A549 (cell line): Measurements from ENCODE around the gene SLF2. TPM values are rescaled to one million over a fixed set of nuclear protein-coding genes. Genes with fewer than 3 reads are reported as not detected.

Experiments
- ATAC-seq, 2 experiments: fragments of 200-7000 bp in 1 of 2; fragments of >200 bp in 1 of 2; cut with Nextera tagmentation in 1 of 2; cut with Tn5 transposase in 1 of 2; 3 replicates each; pipeline versions ENCODE4 v1.8.0 to v1.9.1; 2018 to 2020; ENCODE audit warnings: mild to moderate bottlenecking in 1 of 2, moderate library complexity in 1 of 2
- CTCF ChIA-PET: fragments of 300-600 bp; sonication (Branson Sonifier 250); formaldehyde crosslinking; extraction: SDS; loops from one replicate; lab custom pipeline; 2021; ENCODE audit warnings: antibody characterized with exemption, inconsistent platforms; lab: Yijun Ruan, JAX
- POLR2A ChIA-PET: fragments of 350-600 bp; formaldehyde crosslinking; extraction: SDS; loops from one replicate; lab custom pipeline; 2021; ENCODE audit warnings: antibody characterized with exemption, inconsistent platforms; lab: Yijun Ruan, JAX
- DNase-seq, 2 experiments: peaks; one replicate each; pipeline versions ENCODE4 v3.0.0 to v3.0.0-alpha.2; 2011 to 2016; ENCODE audit warnings: low read depth in 1 of 2, low spot score in 1 of 2
- FAIRE-seq: peaks from 2 replicates; lab custom pipeline; 2011; peaks lifted over from hg19 to GRCh38; lab: Jason Lieb, UNC
- H3K27ac ChIP-seq, 2 experiments: fragments of >200 bp; sonication (Bioruptor Twin); formaldehyde crosslinking; 3 replicates each; pipeline ENCODE4 v1.5.1; 2016 to 2017
- H3K4me1 ChIP-seq: fragments of >200 bp; sonication (Bioruptor Twin); formaldehyde crosslinking; 3 replicates; pipeline ENCODE4 v1.6.1; 2016
- H3K4me2 ChIP-seq: fragments of >200 bp; sonication (Bioruptor Twin); formaldehyde crosslinking; 3 replicates; pipeline ENCODE4 v1.6.1; 2016
- H3K4me3 ChIP-seq: fragments of >200 bp; sonication (Bioruptor Twin); formaldehyde crosslinking; 3 replicates; pipeline ENCODE4 v1.5.1; 2016
- H3K9me3 ChIP-seq: fragments of >200 bp; sonication (Bioruptor Twin); formaldehyde crosslinking; 3 replicates; pipeline ENCODE4 v1.6.1; 2016
- ATOH8 ChIP-seq: fragments of 250-450 bp; sonication (Bioruptor Pico); IDR thresholded peaks from 2 replicates; pipeline ENCODE4 v1.5.0; 2020; ENCODE audit warnings: low read depth, mild to moderate bottlenecking, moderate library complexity
- BCL3 ChIP-seq: fragments of >200 bp; sonication (Bioruptor Twin); formaldehyde crosslinking; IDR thresholded peaks from 3 replicates; pipeline ENCODE4 v1.6.1; 2016
- CEBPB ChIP-seq, 2 experiments: fragments of >200 bp in 1 of 2; sonication (Bioruptor Twin) in 1 of 2; formaldehyde crosslinking in 1 of 2; IDR thresholded peaks; 2 replicates each; pipeline ENCODE4 v1.6.1; 2012 to 2016
- CHD2 ChIP-seq: fragments of 150-350 bp; IDR thresholded peaks from 2 replicates; pipeline ENCODE4 v1.6.1; 2014; ENCODE audit warnings: low read length; ENCODE audit not compliant: partially characterized antibody
- CTCF ChIP-seq: fragments of >200 bp; sonication (Bioruptor Twin); formaldehyde crosslinking; IDR thresholded peaks from 3 replicates; pipeline ENCODE4 v1.5.1; 2016
- E2F6 ChIP-seq: IDR thresholded peaks from 2 replicates; pipeline ENCODE4 v1.6.1; 2012; ENCODE audit warnings: low read depth, borderline replicate concordance
- EHMT2 ChIP-seq: fragments of 200-600 bp; sonication (generic); IDR thresholded peaks from 2 replicates; pipeline ENCODE4 v1.6.1; 2016; ENCODE audit warnings: antibody characterized with exemption, low read depth, mild to moderate bottlenecking, moderate library complexity
- GATA3 ChIP-seq: IDR thresholded peaks from 2 replicates; pipeline ENCODE4 v1.6.1; 2012; ENCODE audit warnings: borderline replicate concordance
- HES2 ChIP-seq: fragments of >200 bp; sonication (Bioruptor Twin); formaldehyde crosslinking; IDR thresholded peaks from 2 replicates; pipeline ENCODE4 v1.6.1; 2016
- JUN ChIP-seq, 2 experiments: fragments of >200 bp; sonication (Bioruptor Twin); formaldehyde crosslinking; IDR thresholded peaks; 2 replicates in 1 of 2; 3 replicates in 1 of 2; pipeline ENCODE4 v1.6.1; 2016 to 2017
- JUNB ChIP-seq: fragments of >200 bp; sonication (Bioruptor Twin); formaldehyde crosslinking; IDR thresholded peaks from 2 replicates; pipeline ENCODE4 v1.6.1; 2016
- MAX ChIP-seq: IDR thresholded peaks from 2 replicates; pipeline ENCODE4 v1.6.1; 2012
- MYC ChIP-seq: IDR thresholded peaks from 2 replicates; pipeline ENCODE4 v1.6.1; 2012; ENCODE audit warnings: mild to moderate bottlenecking, inconsistent platforms, low read length, improper control_type of control experiment, borderline replicate concordance
- NPAS2 ChIP-seq: fragments of 250-450 bp; sonication (Bioruptor Pico); IDR thresholded peaks from 2 replicates; pipeline ENCODE4 v1.8.0; 2022; ENCODE audit warnings: mild to moderate bottlenecking, moderate library complexity, borderline replicate concordance
- PBX3 ChIP-seq: IDR thresholded peaks from 2 replicates; pipeline ENCODE4 v1.6.1; 2012
- PHF8 ChIP-seq: fragments of 200-600 bp; sonication (generic); IDR thresholded peaks from 2 replicates; pipeline ENCODE4 v1.6.1; 2016; ENCODE audit warnings: low read depth, mild to moderate bottlenecking, antibody characterized with exemption, moderate library complexity, borderline replicate concordance
- POLR2A ChIP-seq: IDR thresholded peaks from 2 replicates; pipeline ENCODE4 v1.6.1; 2012; ENCODE audit warnings: mild to moderate bottlenecking, low read length
- POLR2AphosphoS2 ChIP-seq: conservative IDR thresholded peaks from 2 replicates; pipeline ENCODE4 v1.6.1; 2012; ENCODE audit warnings: low read length, improper control_type of control experiment, inconsistent platforms
- REST ChIP-seq: fragments of 200-600 bp; sonication (generic); IDR thresholded peaks from 2 replicates; pipeline ENCODE4 v1.6.1; 2016; ENCODE audit warnings: antibody characterized with exemption, mild to moderate bottlenecking, moderate library complexity
- TP53 ChIP-seq: fragments of 250-450 bp; sonication (Bioruptor Pico); IDR thresholded peaks from 2 replicates; pipeline ENCODE4 v1.5.0; 2021; ENCODE audit warnings: mild to moderate bottlenecking, moderate library complexity
- USF2 ChIP-seq: fragments of 450-650 bp; IDR thresholded peaks from 2 replicates; pipeline ENCODE4 v1.6.1; 2014; ENCODE audit warnings: antibody characterized with exemption
- ZC3H11A ChIP-seq: fragments of 450-650 bp; IDR thresholded peaks from 2 replicates; pipeline ENCODE4 v1.6.1; 2014; ENCODE audit warnings: antibody characterized with exemption, mild to moderate bottlenecking
- ZSCAN20 ChIP-seq: fragments of 250-450 bp; sonication (Bioruptor Pico); IDR thresholded peaks from 2 replicates; pipeline ENCODE4 v1.8.0; 2022; ENCODE audit warnings: mild to moderate bottlenecking, moderate library complexity
- WGBS: methylation state at CpG from one replicate; pipeline ENCODE4 v1.1.6; 2017; ENCODE audit errors: missing lambda C conversion rate; 5-methylcytosine and 5-hydroxymethylcytosine counted together
- polyA minus RNA-seq: library from RNA; depleted of rRNA, polyadenylated mRNA; stranded (reverse); fragments of >200 nt; gene quantifications from 2 replicates; pipeline ENCODE4 v1.2.3, GENCODE V29; 2011; rRNA and poly(A)+ RNA removed
- polyA plus RNA-seq, 4 experiments: library from polyadenylated mRNA; depleted of rRNA in 3 of 4; stranded (reverse); fragments of >200 nt; fragmentation: RNase III in 1 of 4; extraction: RNeasy Plus Mini Kit Qiagen cat#74134 plus additional on column Dnase treatment in 1 of 4; gene quantifications; 2 replicates in 3 of 4; 3 replicates in 1 of 4; pipeline ENCODE4 v1.2.3, GENCODE V29; 2011 to 2017

Gene SLF2
- 12.4 and 16.6 TPM in 2 replicates for polyA plus RNA-seq (2011; rRNA removed)
- polyA plus RNA-seq (2012; cell fraction: cytosol; rRNA removed), result 5.2 and 5.8 TPM in 2 replicates
- 5.9 and 9.4 TPM in 2 replicates for polyA plus RNA-seq (2012; cell fraction: nucleus; rRNA removed)
- polyA plus RNA-seq (2017; fragmentation: RNase III; extraction: RNeasy Plus Mini Kit Qiagen cat#74134 plus additional on column Dnase treatment), result 12.3 to 13.6 TPM (median 13.0 TPM) in 3 replicates
- 10.4 and 12.0 TPM in 2 replicates for polyA minus RNA-seq

GRCh38 chr10:100912605-100913469, at the start of gene SLF2:
TSS of gene SLF2 (plus strand) at chr10:100912963. CDS start at chr10:100913111, 148 bp downstream.
- peak; percentile 57 for TF ChIP-seq USF2
- TF ChIP-seq PBX3, result peak; percentile 85
- TF ChIP-seq CEBPB (IDR thresholded peaks at IDR 0.05), result peak; percentile 52 to 87; a peak in 3 of 4 replicates
- 0 out of 2 replicates have a peak, but pooled peaks have one; percentile 24 for TF ChIP-seq TP53 (CRISPR knock-in tag)
- peak; percentile 71 for TF ChIP-seq PHF8
- TF ChIP-seq EHMT2, result no peak
- TF ChIP-seq NPAS2 (CRISPR knock-in tag), result peak; percentile 60; the same call in 1 of the 2 replicates
- no peak for TF ChIP-seq ZC3H11A
- no peak for TF ChIP-seq POLR2AphosphoS2
- TF ChIP-seq POLR2A, result peak; percentile 65
- peak; percentile 85 to 95 for TF ChIP-seq JUN (IDR thresholded peaks at IDR 0.05)
- peak; percentile 96 for TF ChIP-seq E2F6
- 0 out of 2 replicates have a peak, but pooled peaks have one; percentile 49 for TF ChIP-seq MYC
- TF ChIP-seq ATOH8, result peak; percentile 67; the same call in 1 of the 2 replicates
- no peak for TF ChIP-seq JUNB
- peak; percentile 94 for TF ChIP-seq MAX
- TF ChIP-seq BCL3, result peak; percentile 80; the same call in 2 of the 3 replicates
- TF ChIP-seq CHD2, result peak; percentile 35
- TF ChIP-seq ZSCAN20 (CRISPR knock-in tag), result no peak
- TF ChIP-seq REST, result 0 out of 2 replicates have a peak, but pooled peaks have one; percentile 38
- TF ChIP-seq HES2, result no peak
- TF ChIP-seq GATA3, result peak; percentile 37; the same call in 1 of the 2 replicates
- TF ChIP-seq CTCF, result no peak
- ChIA-PET CTCF (interaction anchor here (0.5 to 2.9 kb wide), 7 partner anchors 16 to 85 kb away, joined by 3 to 8 read pairs (median 3); no protein-coding TSS in a partner anchor), POLR2A (interaction anchor here (0.6 to 1.9 kb wide), 9 partner anchors 9 to 1060 kb away, joined by 3 to 9 read pairs (median 4); partner anchors contain the start of gene HIF1AN)
- 2% methylated on average over 54 of the region's 71 CpGs for WGBS
- DNase-seq, result peak; percentile 98 to 99
- no peak for FAIRE-seq
- peak; percentile 96 to 97 for ATAC-seq
- peak within 1 kb of the TSS; percentile 87 for H3K4me3 ChIP-seq
- H3K4me1 ChIP-seq, result peaks cover 29% of the 10 kb centered on the region; the same call in 2 of the 3 replicates
- H3K27ac ChIP-seq, result peak within 1 kb of the TSS; percentile 96 to 97
- no peaks in the 10 kb centered on the region for H3K9me3 ChIP-seq
- H3K4me2 ChIP-seq, result peak within 1 kb of the TSS; percentile 89
